Fibroblast of skin of back (primary cell): ENCODE measurements around the gene ERICH6.
A peak's percentile ranks its signal among the peaks of the same experiment; 100 is the strongest.

ENCODE experiments used
- DNase-seq: peaks from one replicate; pipeline ENCODE4 v3.0.0-alpha.2; 2013

Gene ERICH6

DNA sequence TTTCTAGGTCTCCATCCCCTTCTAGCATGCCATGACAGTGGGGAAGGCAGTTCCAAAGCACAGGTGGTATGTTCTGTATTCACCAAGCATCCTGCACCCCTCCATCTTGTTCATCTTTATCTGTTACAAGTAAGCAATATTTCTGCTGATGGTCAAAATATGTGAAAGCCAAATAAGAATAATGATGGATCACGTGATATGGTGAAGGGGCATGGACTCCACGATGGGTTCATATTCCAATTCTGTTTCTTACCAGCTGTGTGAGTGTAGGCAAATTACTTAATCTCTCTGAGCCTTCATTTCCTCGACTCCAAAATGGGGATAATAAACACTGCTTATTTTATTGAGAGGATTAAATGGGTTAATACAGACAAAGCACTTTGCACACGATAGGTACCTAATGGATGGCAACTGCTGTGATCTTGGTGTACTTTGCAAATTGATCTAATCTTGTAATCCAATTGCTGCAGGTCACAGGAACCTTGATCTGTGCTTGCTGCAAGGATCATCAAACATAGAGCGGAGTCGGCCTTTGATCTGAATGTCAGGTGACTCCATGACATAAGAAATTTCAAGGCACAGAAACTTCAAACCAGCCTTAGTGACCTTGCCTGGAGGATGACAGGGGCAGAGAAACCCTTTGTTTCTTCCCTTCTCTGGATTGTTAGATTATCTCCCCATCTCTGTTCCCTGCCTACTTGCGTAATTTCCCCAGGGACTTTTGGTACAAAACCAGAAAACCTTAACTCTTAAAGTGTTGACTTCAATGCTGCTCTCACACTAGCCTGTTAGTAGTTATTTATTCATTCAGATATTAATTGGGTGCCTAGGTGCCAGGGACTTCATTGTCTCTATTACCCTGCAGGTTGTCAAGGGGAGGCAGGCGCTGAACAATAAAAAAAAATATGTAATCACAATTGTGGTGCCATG is 33.4 kb upstream of the ERICH6 start:
- no peak for DNase-seq

DNA sequence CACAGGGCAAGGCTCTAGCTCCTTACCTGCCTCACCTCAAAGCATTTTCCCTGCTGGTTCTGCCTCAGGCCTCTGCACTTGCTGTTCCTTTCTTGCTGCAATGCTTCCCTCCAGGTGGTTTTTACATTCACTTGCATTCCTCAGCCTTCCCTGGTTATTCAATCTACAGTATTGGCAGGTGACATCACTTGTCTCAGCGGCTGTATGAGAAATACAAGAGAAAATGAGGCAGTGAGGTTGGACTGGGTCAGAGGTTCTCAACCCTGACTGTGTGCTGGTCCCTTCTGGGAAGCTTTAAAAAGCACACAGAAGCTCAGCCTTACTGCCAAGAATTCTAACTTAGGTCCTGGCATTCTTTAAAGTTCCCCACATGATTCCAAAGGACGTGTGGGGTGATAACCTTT is 32.6 kb upstream of the ERICH6 start:
- no peak for DNase-seq

DNA sequence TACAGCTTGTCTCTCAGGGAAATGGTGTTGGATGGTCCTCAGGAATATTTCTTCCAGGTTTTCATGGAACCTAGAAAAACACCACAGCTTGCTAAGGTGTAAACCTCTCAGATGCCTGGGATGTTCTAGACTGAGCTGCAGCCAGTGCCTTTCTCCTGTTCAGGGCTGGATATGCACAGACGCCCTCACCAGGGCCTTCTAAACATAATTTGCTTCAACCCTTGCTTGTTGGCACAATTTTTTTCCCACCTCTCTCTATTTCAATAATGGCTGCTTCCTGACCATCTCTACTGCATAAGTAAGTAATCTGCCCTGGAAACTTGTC is 31.0 kb upstream of the ERICH6 start:
- DNase-seq = no peak

DNA sequence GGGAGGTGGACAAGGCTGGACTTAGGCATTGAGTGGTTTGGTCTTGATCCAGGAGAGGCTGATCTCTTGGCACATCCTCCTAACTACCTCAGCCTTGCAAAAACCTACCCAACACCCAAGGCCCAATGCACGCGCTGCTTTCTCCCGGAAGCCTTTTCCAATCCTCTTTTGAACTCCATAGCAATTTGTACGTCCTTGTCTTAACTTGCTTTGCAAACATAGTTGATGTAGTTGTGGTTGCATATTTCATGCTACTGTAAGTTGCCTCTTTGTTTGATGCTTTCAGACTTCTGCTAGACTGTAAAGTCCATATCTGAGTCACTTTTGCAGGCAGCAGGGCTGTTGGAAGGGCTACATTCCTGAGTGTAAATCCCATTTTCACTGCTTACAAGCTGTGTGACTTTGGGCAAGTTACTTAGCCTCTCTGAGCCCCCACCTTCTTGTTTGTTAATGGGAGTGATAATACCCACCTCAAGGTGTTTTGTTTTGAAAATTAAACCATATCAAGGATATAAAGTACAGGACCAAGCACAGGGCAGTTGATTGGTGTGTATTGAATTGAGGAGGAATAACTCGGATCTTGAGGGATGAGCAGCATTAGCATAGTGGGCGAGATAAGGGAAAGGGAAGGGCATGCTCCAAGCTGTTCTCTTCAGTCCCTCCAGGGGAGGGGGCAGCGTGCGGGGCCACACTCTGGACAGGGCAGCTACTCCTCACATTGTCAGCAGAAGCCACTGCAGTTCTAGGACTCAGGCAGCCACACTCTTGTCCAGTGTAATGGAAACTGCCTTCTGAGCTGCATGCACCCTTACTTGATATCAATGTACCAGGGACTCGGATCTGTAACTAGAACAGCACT is 30.4 kb upstream of the ERICH6 start:
- no peak for DNase-seq

DNA sequence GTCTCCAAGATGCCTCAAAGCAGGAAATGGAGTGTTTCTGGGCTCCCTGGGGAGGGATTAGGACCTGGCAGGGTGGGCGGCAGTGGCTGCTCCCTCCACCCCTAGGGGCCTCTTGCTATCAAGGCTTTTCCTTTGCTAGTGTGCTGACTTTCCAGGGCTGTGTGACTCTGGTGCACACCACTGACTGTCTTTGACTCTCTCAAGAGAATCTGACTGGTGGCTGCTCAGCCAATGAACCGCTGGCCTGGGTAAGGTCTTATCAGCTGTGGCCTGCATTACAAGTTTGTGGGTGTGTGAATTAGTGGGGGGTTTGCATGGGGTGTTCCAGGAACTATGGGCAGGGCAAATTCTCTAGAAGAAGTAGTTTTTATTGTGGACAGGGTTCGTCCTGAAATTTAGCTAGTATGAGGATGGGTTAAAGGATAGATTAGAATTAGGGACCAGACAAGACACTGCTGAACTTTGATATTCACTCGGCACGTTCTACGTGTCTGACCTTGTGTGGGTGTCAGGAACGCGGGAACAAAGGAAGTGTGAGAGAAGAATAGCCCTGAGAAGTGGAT is 29.7 kb upstream of the ERICH6 start:
- DNase-seq = no peak

DNA sequence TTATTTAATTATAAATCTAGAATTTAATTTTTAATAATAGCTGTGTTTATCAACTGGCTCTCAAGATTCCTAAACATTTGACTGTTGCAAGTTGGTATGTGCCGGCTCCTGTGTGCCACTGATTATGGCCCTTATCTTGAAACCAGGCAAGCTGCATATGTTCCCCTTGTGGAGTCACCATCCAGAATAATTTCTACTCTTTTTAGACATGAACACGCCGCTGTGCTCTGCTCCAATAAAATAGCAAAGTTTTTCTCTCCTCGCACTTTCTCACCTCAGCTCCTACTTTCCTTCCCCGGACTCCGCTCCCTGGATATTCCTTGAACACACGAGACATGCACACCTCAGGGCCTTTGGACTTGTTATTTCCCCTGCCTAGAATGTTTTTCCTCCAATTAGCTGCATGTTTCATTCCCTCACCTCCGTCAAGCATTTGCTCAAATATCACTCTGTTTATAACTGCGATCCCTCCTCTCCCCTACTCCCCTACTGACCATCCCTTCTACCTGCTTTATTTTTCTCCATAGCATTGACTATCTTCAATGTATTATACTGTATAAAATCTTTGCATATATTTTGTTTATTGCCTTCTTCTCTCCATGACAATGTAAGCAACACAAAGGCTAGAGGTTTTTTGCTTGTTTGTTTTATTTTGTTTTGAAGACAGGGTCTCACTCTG is 26.1 kb upstream of the ERICH6 start:
- DNase-seq = no peak

DNA sequence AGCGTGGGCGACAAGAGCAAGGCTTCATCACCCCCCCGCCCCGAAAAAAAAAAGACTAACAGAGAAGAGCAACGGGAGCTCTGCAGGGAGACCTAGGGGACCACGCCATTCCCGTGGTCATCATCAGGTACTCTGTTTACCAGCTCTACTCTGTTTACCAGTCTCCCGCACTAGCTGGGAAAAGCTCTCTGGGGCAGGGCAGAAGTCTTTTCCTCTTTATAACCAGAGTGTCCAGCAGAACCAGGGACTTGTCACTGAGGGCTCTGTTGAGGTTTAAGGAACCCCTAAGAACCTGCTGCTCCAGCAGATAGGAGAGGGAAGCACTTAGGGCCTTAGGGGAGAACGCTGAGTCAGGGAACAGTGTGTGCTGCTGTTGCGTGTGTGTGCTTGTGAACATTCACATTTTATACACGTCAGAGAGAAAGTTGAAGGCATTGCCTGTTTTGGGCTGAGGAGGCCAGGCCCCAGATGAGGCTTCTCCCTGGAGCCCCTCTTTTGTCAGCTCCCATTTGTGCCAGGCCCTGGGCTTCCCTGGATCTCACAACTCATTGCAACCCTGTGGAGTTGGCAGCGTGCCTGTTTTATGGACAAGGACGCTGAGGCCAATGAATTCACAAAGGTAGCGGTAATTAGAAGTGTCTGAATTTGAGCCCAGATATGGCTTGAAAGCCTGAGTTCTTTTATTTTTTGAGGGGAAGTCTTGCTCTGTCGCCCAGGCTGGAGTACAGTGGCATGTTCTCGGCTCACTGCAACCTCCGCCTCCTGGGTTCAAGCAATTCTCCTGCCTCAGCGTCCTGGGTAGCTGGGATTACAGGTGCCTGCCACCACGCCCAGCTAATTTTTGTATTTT is 24.2 kb upstream of the ERICH6 start:
- no peak for DNase-seq

DNA sequence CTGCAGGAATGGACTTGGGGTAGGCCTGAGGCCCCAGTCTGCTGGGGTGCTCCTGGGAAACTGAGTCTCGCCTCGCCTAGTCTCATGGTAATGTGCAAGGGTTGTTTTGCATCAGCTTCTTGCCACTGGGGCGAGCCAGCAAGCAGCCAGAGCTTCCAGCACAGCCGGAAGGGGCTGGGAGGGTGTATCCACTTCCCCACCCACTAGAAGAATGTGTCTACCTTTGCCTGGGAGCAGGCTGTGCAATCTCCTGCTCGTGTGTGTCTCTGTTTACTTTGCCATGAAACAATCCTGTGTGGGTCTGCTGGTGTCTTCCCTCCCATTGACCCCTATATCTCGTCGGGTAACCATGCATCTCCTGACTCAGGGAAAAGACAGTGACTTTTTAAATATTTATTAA is 21.8 kb upstream of the ERICH6 start:
- DNase-seq = no peak

DNA sequence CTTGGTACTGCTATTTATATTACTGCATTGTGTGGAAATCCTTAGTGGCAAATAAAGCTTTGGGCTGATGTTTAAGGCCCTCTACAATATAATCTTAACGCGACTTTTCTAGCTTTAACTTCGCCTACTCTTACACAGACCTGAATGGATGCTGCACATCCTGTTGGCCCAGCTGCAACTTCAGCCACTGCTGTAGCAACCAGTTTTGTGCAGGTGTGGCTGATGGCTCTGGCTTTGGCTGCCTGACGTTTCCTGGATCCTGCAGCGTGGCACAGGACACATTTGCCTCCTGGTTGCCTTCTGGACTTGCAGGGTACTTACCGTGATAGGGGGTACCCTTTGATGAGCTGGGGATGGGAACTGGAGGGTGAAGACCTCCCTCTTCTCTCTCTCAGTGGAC is 20.2 kb upstream of the ERICH6 start:
- no peak for DNase-seq

DNA sequence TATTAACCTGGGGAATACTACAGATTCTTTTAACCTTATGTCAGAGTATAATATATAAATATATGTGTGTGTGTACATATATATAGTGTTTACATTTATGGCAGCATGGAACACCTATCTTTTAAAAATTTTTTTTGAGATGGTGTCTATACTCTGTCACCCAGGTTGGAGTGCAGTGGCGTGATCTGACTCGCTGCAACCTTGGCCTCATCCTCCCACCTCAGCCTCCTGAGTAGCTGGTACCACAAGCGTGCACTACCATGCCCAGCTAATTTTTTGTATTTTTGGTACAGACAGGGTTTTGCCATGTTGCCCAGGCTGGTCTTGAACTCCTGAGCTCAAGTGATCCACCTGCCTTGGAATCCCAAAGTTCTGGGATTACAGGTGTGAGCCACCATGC is 18.5 kb upstream of the ERICH6 start:
- no peak for DNase-seq

DNA sequence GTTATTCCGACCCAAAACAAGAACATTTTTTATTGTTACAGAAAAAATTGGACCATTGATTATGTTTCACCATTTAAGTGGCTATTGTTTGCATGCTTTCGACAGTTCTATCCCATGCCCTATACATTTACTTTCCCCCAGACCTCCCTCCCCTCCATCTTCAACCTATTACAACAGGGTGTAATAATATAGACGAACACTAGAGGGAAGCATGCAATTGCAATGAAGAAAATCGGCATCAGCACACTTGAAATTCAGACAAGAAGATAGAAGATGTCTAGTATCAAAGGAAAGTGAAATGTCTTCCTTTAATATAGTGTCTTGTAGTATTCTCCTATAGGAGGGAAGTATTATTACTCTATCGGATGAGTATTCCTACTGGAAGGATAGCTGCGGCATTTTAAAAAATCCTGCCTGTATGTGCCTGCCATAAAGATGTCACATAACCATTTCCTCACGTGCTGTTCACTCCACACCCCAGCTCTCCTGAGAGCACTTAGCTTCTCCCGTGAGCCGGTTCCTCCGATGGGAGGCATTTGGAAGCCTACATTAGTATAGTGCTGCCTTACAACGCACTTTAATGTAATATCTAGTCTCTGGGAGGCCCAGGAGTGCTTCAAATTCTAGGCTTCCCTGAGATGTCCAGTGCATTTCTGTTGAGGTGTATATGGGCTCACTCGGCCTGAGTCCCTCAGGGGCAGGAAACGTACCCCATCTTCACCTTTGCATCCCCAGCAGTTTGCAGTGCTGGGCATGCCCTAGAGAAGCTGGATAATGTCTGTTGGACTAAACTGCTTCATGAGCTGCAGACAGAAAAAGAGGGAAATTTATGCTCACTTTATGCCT is 17.8 kb upstream of the ERICH6 start:
- DNase-seq = peak; percentile 69

DNA sequence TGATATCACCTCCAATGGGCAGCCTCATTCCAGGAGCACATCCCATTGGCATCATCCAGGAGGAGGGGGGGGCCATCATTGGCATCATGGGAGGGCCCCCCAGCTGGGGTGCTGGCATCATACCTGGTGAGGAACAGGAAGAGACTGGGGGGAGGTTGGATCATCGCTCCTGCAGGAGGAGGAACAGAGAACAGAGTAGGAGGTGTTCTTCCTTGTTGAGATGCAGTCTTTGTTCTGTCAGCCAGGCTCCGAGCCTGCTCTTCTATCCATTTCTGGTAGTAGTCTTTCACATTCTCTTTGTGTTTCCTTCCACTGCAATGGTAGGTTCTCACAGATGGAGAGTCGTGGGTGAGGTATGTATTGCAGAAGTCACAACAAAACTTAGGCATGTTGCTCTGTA is 16.7 kb upstream of the ERICH6 start:
- no peak for DNase-seq

DNA sequence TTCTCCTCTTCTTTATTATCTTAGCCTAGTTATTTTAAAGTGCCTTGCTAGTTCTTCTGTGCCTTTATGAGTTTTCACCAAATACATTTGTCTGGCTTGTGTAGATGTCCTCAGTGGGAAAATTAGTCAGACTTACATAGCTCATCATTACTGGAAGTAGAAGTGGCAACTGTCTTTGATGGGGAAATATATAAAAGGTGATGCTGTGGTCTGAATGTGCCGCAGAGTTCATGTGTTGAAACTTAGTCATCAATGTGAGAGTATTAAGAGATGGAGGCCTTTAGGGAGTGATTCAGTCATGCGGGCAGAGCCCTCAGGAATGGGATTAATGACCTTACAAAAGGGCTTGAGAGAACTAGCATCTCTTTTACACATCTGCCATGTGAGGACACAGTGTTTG is 6.4 kb upstream of the ERICH6 start:
- DNase-seq = no peak

DNA sequence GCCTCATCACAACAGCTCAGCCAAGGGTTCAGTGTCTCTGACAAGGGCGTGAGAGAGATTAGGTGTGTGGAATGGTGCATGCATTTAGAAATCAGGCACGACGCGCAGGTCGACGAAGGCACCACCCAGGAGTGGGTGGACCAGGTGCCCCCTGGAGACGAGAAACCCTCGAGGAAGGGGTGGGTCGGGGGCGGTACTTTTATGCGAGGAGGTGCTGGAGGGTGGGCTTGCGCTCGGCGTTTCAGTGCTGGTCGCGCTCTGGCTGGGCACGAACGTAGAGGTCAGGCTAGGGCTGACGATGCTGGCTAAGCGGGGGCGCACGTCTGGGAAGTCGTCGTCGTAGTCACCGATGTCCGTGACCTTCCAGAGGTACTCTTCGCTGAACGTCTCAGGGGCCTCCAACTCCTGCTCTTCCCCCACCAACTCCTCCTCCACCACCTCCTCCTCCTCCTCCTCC is 393 bp downstream of the ERICH6 start:
- no peak for DNase-seq

DNA sequence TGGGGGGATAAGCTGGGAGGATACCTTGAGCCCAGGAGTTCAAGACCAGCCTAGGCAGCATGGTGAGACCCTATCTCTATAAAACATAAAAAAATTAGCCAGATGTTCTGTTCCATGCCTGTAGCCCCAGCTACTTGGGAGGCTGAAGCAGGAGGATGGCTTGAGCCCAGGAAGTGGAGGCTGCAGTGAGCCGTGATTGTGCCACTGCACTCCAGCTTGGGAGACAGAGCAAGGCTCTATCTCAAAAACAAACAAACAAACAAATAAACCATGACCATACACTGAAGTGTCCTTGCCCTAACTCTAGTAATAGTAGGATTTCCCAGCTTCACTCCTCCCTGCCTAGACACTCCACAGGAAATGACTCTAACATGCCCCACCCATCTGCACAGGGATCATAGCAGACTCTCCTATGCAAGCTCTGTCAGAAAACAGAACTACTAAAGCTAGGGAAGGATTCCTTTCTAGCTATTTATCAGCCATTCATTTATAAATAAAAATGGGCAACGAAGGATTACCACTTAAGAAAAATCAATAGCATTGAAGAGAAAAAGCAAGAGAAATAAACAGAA is 4.6 kb downstream of the ERICH6 start:
- peak; percentile 72 for DNase-seq

DNA sequence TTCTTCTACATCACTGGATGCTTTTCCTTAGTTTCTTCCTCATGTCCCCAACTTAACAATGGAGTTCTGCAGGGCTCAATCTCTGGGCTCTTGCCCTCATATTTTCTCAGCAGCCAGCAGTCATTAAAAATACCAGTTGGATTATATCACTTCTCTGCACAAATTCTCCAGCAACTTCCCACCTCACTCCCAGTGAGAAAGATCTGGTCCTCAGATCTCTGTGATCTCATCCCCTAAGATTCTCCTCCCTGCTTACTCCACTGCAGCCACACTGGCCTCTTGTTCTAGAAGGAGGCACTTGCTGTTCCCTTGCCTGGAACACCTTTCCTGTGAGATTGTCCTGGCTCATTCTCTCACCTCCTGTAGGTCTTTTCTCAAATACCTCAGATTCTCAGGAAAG is 6.1 kb downstream of the ERICH6 start:
- peak; percentile 72 for DNase-seq

DNA sequence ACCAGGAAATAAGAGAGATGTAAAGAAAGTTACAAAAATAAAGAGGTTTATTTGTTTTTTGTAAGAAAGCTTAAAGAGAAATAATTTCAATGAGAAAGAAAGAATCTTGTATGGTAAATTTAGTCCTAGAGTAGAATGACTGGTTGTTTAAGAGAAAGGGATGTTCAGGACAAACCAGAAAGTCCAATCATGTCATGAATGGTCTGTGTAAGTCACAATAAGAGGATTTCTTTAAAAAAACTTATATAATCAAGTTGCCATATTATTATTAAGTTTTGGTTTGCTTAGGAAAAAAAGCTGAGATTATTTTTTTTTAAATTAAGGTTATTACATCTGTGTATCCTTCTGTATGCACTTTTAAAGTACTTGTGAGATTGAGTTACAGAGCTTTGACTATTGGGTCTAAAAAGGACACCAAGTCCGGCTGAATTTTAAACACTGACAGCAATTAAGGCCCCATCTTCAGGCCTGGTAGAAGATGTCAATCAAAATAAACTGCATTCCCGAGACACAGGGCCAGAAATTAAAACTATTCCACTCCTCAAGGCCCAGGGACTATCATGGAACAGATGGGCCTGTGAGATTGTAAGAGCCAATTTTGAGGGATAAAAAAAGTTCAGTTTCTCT is 12.2 kb downstream of the ERICH6 start:
- no peak for DNase-seq

DNA sequence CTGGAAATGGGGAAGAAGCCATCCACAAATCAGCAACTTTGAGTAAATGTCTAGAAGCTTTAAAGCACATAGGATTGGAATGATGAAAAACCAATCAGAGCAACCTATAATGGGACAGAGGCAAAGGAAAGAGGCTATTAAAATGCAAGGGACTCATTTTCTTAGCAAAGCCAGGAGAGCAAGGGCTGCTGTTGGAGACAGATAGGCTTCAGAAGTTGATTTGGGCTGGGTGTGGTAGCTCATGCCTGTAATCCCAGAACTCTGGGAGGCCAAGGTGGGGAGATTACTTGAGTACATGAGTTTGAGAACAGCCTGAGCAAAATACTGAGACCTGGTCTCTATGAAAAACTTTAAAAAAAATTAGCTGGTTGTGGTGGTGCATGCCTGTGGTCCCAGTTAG is 16.1 kb downstream of the ERICH6 start:
- DNase-seq = no peak

DNA sequence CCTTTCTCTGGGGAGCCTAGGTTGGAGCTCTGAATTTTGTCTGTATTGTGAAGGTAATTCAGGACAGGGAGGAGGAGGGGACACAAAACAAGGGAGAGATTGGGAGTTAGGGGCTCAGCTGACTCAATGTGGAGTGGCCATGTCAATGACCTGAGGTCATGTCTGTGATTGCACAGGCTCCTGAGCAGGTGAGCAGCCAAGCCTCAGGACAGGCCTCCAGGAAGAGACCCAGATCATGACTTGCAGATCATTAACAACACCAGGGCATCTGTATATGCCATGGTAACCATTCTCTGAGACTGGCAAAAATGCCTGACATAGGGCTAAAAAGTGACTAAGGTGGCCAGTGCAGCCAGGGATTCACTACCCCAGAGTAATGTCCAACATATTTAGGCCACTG is 20.9 kb downstream of the ERICH6 start:
- no peak for DNase-seq

DNA sequence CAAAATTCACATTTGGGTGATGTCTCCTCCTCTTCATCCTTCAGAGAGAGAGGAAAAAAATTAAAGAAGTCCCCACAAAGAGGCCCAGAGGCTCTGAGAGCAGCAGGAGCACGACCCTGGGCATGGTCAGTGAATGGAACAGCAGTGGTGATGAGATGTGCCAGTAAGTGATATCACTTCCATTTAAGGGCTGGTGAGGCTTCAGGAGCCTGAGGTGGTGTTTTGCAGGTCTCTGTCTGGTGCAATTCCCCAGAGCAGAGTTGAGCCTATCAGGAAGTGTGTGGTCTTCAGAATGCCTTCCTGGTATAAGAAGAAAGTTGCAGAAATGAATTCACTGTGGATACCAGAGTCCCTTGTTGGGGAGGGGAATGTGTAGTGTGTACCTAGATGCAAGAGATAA is 21.4 kb downstream of the ERICH6 start:
- DNase-seq = no peak
